GM23338 (cell line): Measurements from ENCODE around the gene P2RY8. TPM values are rescaled to one million over a fixed set of nuclear protein-coding genes. Genes with fewer than 3 reads are reported as not detected.

Source experiments
- ATAC-seq: fragments of 200-7000 bp; cut with Tn5 transposase; 3 replicates; pipeline ENCODE4 v1.9.1; 2020
- DNase-seq: peaks from one replicate; pipeline ENCODE4 v3.0.0-alpha.2; 2015; ENCODE audit warnings: low spot score
- H2AFZ ChIP-seq: fragments of 200-600 bp; sonication (generic); 2 replicates; pipeline ENCODE4 v1.8.0; 2016; ENCODE audit warnings: antibody characterized with exemption, mild to moderate bottlenecking, moderate library complexity
- H3F3A ChIP-seq: fragments of 200-600 bp; sonication (generic); replicated peaks from 2 replicates; pipeline ENCODE4 v1.8.0; 2017; ENCODE audit warnings: antibody characterized with exemption, mixed run types, low read depth
- H3K27ac ChIP-seq: fragments of 200-600 bp; sonication (generic); 2 replicates; pipeline ENCODE4 v1.6.1; 2016; ENCODE audit warnings: low read depth
- H3K27me3 ChIP-seq: fragments of 200-600 bp; sonication (generic); 2 replicates; pipeline ENCODE4 v1.8.0; 2016; ENCODE audit warnings: mild to moderate bottlenecking, mixed run types, moderate library complexity; ENCODE audit not compliant: insufficient read depth
- H3K36me3 ChIP-seq: fragments of 200-600 bp; sonication (generic); 2 replicates; pipeline ENCODE4 v1.8.0; 2016; ENCODE audit warnings: mild to moderate bottlenecking; ENCODE audit not compliant: insufficient read depth
- H3K4me1 ChIP-seq: fragments of 200-600 bp; sonication (generic); 2 replicates; pipeline ENCODE4 v1.8.0; 2016; ENCODE audit warnings: mild to moderate bottlenecking, moderate library complexity; ENCODE audit not compliant: insufficient read depth
- H3K4me2 ChIP-seq: fragments of 200-600 bp; sonication (generic); 2 replicates; pipeline ENCODE4 v1.7.1; 2017; ENCODE audit warnings: mixed run types
- H3K4me3 ChIP-seq: fragments of 200-600 bp; sonication (generic); 2 replicates; pipeline ENCODE4 v1.6.1; 2016; ENCODE audit warnings: mixed run types
- H3K79me2 ChIP-seq: fragments of 200-600 bp; sonication (generic); replicated peaks from 2 replicates; pipeline ENCODE4 v1.8.0; 2017; ENCODE audit warnings: mild to moderate bottlenecking; ENCODE audit not compliant: insufficient read depth
- H3K9me2 ChIP-seq: fragments of 200-600 bp; sonication (generic); 2 replicates; pipeline ENCODE4 v1.8.0; 2017; ENCODE audit not compliant: insufficient read depth
- H4K20me1 ChIP-seq: fragments of 200-600 bp; sonication (generic); replicated peaks from 2 replicates; pipeline ENCODE4 v1.8.0; 2017; ENCODE audit warnings: mild to moderate bottlenecking; ENCODE audit not compliant: insufficient read depth
- H3K27ac Mint-ChIP-seq: 2 replicates; pipeline ENCODE4 v1.8.0; 2020; ENCODE audit warnings: inconsistent platforms, mild to moderate bottlenecking, moderate library complexity, mixed read lengths
- H3K27me3 Mint-ChIP-seq: 3 replicates; pipeline ENCODE4 v1.8.0; 2022; ENCODE audit warnings: low read depth, mild to moderate bottlenecking, moderate library complexity, mixed read lengths, inconsistent platforms; ENCODE audit not compliant: insufficient read depth, poor library complexity
- H3K36me3 Mint-ChIP-seq: 3 replicates; pipeline ENCODE4 v1.8.0; 2021; ENCODE audit warnings: low read depth, mild to moderate bottlenecking, inconsistent platforms, moderate library complexity, mixed read lengths
- H3K4me1 Mint-ChIP-seq: 3 replicates; pipeline ENCODE4 v1.8.0; 2020; ENCODE audit warnings: mild to moderate bottlenecking, inconsistent platforms, mixed read lengths
- H3K4me3 Mint-ChIP-seq: 3 replicates; pipeline ENCODE4 v1.8.0; 2021; ENCODE audit warnings: moderate library complexity, mild to moderate bottlenecking, inconsistent platforms, mixed read lengths
- H3K9me3 Mint-ChIP-seq: 3 replicates; pipeline ENCODE4 v1.8.0; 2020; ENCODE audit warnings: moderate library complexity, mild to moderate bottlenecking, inconsistent platforms, mixed read lengths
- CREB1 ChIP-seq: fragments of 250-450 bp; sonication (Bioruptor Pico); IDR thresholded peaks from 2 replicates; pipeline ENCODE4 v1.5.0; 2020; ENCODE audit warnings: low read depth, mild to moderate bottlenecking, moderate library complexity
- EZH2 ChIP-seq: fragments of 200-600 bp; sonication (generic); IDR thresholded peaks from one replicate; pipeline ENCODE4 v1.8.0; 2017; ENCODE audit warnings: antibody characterized with exemption, mild to moderate bottlenecking, low read depth; ENCODE audit not compliant: unreplicated experiment
- EZH2phosphoT487 ChIP-seq: fragments of 200-600 bp; sonication (generic); IDR thresholded peaks from one replicate; pipeline ENCODE4 v1.8.1; 2018; ENCODE audit warnings: antibody characterized with exemption; ENCODE audit not compliant: unreplicated experiment
- JUNB ChIP-seq: IDR thresholded peaks from one replicate; pipeline ENCODE4 v1.6.1; 2016; ENCODE audit warnings: antibody characterized with exemption; ENCODE audit not compliant: unreplicated experiment
- NANOG ChIP-seq: IDR thresholded peaks from 2 replicates; pipeline ENCODE4 v1.6.1; 2016; ENCODE audit warnings: antibody characterized with exemption, borderline replicate concordance
- POLR2AphosphoS5 ChIP-seq: IDR thresholded peaks from 2 replicates; pipeline ENCODE4 v1.6.1; 2016; ENCODE audit warnings: antibody characterized with exemption, low read depth
- STAT1 ChIP-seq: IDR thresholded peaks from one replicate; pipeline ENCODE4 v1.6.1; 2016; ENCODE audit warnings: antibody characterized with exemption; ENCODE audit not compliant: unreplicated experiment
- ZNF114 ChIP-seq: fragments of 250-450 bp; sonication (Bioruptor Pico); IDR thresholded peaks from 2 replicates; pipeline ENCODE4 v1.5.0; 2020; ENCODE audit warnings: mild to moderate bottlenecking, moderate library complexity
- ZNF331 ChIP-seq: fragments of 250-450 bp; sonication (Bioruptor Pico); IDR thresholded peaks from 2 replicates; pipeline ENCODE4 v1.5.0; 2020; ENCODE audit warnings: low read depth, mild to moderate bottlenecking, moderate library complexity
- polyA plus RNA-seq: library from polyadenylated mRNA; unstranded; fragments of >200 nt; fragmentation: Nextera tagmentation; extraction: Ambion mirVana; gene quantifications from 2 replicates; pipeline ENCODE4 v1.2.1, GENCODE V29; 2016
- total RNA-seq: library from RNA; depleted of rRNA; stranded (reverse); fragments of >200 nt; shearing (Covaris generic); gene quantifications from 2 replicates; pipeline ENCODE4 v1.2.3, GENCODE V29; 2014
- TF ChIP-seq, protein P1 (sequence below): IDR thresholded peaks from one replicate; pipeline ENCODE4 v1.6.1; 2018; ENCODE audit warnings: antibody characterized with exemption; ENCODE audit not compliant: unreplicated experiment
- TF ChIP-seq, protein P2 (sequence below), 2 experiments: fragments of 200-600 bp in 1 of 2; sonication (generic) in 1 of 2; conservative IDR thresholded peaks; 2 replicates each; pipeline versions ENCODE4 v1.5.1 to v1.6.1; 2016 to 2017; ENCODE audit warnings: antibody characterized with exemption in 2 of 2, low read depth in 2 of 2, mild to moderate bottlenecking in 2 of 2, moderate library complexity in 1 of 2
- TF ChIP-seq, protein P3 (sequence below): fragments of 250-450 bp; sonication (Bioruptor Pico); IDR thresholded peaks from 2 replicates; pipeline ENCODE4 v1.5.0; 2020; ENCODE audit warnings: mild to moderate bottlenecking, moderate library complexity
- TF ChIP-seq, protein P4 (sequence below): IDR thresholded peaks from 2 replicates; pipeline ENCODE4 v1.6.1; 2016; ENCODE audit warnings: antibody characterized with exemption

Gene P2RY8
- total and polyA plus RNA-seq, 2 experiments from 2014 or later = 0.24 TPM; not detected in 1

DNA sequence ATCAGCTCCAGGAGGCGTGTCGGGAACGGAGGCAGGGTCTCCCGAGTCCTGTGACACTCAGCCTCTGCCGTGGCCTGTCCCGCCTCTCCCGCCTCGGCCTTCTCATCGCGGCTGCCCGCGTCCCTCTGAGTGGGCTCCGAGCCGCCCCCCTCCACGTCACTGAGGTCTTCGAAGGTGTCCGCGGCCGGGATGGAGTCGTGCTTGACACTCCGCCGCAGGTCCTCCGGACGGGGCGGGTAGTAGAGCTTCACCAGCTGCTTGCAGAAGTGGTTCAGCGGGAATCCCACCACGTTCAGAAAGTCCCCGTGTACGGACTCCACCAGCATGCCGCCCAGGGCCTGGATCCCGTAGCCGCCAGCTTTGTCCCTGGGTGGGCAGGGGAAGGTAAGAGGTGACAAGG lies 109.2 kb downstream of the P2RY8 start:
- Histone ChIP-seq H2AFZ (no peak overlapping the region), H3K27ac (no peak overlapping the region), H3K36me3 (peaks cover 26% of the 10 kb centered on the region), H3K27me3 (no peaks in the 10 kb centered on the region), H3K4me1 (no peaks in the 10 kb centered on the region), H3K9me2 (no peaks in the 10 kb centered on the region), H3K79me2 (no peaks in the 10 kb centered on the region), H4K20me1 (peaks cover 8% of the 10 kb centered on the region; the same call in 1 of the 2 replicates), H3K4me2 (no peak overlapping the region), H3F3A (no peaks in the 10 kb centered on the region), H3K4me3 (no peak overlapping the region)
- ATAC-seq (no peak), DNase-seq (no peak)
- Mint-ChIP-seq H3K4me1 (no peaks in the 10 kb centered on the region), H3K27ac (no peak overlapping the region), H3K36me3 (peaks cover 71% of the 10 kb centered on the region), H3K27me3 (peaks cover 3% of the 10 kb centered on the region), H3K4me3 (no peak overlapping the region), H3K9me3 (peaks cover 49% of the 10 kb centered on the region)
- TF ChIP-seq NANOG (no peak), EZH2phosphoT487 (no peak), ZNF114 (CRISPR knock-in tag) (no peak), STAT1 (no peak), CREB1 (CRISPR knock-in tag) (no peak), EZH2 (no peak), JUNB (no peak), ZNF331 (CRISPR knock-in tag) (no peak), POLR2AphosphoS5 (no peak)
- TF ChIP-seq, protein P1, sequence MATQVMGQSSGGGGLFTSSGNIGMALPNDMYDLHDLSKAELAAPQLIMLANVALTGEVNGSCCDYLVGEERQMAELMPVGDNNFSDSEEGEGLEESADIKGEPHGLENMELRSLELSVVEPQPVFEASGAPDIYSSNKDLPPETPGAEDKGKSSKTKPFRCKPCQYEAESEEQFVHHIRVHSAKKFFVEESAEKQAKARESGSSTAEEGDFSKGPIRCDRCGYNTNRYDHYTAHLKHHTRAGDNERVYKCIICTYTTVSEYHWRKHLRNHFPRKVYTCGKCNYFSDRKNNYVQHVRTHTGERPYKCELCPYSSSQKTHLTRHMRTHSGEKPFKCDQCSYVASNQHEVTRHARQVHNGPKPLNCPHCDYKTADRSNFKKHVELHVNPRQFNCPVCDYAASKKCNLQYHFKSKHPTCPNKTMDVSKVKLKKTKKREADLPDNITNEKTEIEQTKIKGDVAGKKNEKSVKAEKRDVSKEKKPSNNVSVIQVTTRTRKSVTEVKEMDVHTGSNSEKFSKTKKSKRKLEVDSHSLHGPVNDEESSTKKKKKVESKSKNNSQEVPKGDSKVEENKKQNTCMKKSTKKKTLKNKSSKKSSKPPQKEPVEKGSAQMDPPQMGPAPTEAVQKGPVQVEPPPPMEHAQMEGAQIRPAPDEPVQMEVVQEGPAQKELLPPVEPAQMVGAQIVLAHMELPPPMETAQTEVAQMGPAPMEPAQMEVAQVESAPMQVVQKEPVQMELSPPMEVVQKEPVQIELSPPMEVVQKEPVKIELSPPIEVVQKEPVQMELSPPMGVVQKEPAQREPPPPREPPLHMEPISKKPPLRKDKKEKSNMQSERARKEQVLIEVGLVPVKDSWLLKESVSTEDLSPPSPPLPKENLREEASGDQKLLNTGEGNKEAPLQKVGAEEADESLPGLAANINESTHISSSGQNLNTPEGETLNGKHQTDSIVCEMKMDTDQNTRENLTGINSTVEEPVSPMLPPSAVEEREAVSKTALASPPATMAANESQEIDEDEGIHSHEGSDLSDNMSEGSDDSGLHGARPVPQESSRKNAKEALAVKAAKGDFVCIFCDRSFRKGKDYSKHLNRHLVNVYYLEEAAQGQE = no peak
- TF ChIP-seq, protein P2, sequence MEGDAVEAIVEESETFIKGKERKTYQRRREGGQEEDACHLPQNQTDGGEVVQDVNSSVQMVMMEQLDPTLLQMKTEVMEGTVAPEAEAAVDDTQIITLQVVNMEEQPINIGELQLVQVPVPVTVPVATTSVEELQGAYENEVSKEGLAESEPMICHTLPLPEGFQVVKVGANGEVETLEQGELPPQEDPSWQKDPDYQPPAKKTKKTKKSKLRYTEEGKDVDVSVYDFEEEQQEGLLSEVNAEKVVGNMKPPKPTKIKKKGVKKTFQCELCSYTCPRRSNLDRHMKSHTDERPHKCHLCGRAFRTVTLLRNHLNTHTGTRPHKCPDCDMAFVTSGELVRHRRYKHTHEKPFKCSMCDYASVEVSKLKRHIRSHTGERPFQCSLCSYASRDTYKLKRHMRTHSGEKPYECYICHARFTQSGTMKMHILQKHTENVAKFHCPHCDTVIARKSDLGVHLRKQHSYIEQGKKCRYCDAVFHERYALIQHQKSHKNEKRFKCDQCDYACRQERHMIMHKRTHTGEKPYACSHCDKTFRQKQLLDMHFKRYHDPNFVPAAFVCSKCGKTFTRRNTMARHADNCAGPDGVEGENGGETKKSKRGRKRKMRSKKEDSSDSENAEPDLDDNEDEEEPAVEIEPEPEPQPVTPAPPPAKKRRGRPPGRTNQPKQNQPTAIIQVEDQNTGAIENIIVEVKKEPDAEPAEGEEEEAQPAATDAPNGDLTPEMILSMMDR (conservative IDR thresholded peaks at IDR 0.05; ENCODE audit: low read depth in 2 of 2) = no peak
- TF ChIP-seq, protein P3, sequence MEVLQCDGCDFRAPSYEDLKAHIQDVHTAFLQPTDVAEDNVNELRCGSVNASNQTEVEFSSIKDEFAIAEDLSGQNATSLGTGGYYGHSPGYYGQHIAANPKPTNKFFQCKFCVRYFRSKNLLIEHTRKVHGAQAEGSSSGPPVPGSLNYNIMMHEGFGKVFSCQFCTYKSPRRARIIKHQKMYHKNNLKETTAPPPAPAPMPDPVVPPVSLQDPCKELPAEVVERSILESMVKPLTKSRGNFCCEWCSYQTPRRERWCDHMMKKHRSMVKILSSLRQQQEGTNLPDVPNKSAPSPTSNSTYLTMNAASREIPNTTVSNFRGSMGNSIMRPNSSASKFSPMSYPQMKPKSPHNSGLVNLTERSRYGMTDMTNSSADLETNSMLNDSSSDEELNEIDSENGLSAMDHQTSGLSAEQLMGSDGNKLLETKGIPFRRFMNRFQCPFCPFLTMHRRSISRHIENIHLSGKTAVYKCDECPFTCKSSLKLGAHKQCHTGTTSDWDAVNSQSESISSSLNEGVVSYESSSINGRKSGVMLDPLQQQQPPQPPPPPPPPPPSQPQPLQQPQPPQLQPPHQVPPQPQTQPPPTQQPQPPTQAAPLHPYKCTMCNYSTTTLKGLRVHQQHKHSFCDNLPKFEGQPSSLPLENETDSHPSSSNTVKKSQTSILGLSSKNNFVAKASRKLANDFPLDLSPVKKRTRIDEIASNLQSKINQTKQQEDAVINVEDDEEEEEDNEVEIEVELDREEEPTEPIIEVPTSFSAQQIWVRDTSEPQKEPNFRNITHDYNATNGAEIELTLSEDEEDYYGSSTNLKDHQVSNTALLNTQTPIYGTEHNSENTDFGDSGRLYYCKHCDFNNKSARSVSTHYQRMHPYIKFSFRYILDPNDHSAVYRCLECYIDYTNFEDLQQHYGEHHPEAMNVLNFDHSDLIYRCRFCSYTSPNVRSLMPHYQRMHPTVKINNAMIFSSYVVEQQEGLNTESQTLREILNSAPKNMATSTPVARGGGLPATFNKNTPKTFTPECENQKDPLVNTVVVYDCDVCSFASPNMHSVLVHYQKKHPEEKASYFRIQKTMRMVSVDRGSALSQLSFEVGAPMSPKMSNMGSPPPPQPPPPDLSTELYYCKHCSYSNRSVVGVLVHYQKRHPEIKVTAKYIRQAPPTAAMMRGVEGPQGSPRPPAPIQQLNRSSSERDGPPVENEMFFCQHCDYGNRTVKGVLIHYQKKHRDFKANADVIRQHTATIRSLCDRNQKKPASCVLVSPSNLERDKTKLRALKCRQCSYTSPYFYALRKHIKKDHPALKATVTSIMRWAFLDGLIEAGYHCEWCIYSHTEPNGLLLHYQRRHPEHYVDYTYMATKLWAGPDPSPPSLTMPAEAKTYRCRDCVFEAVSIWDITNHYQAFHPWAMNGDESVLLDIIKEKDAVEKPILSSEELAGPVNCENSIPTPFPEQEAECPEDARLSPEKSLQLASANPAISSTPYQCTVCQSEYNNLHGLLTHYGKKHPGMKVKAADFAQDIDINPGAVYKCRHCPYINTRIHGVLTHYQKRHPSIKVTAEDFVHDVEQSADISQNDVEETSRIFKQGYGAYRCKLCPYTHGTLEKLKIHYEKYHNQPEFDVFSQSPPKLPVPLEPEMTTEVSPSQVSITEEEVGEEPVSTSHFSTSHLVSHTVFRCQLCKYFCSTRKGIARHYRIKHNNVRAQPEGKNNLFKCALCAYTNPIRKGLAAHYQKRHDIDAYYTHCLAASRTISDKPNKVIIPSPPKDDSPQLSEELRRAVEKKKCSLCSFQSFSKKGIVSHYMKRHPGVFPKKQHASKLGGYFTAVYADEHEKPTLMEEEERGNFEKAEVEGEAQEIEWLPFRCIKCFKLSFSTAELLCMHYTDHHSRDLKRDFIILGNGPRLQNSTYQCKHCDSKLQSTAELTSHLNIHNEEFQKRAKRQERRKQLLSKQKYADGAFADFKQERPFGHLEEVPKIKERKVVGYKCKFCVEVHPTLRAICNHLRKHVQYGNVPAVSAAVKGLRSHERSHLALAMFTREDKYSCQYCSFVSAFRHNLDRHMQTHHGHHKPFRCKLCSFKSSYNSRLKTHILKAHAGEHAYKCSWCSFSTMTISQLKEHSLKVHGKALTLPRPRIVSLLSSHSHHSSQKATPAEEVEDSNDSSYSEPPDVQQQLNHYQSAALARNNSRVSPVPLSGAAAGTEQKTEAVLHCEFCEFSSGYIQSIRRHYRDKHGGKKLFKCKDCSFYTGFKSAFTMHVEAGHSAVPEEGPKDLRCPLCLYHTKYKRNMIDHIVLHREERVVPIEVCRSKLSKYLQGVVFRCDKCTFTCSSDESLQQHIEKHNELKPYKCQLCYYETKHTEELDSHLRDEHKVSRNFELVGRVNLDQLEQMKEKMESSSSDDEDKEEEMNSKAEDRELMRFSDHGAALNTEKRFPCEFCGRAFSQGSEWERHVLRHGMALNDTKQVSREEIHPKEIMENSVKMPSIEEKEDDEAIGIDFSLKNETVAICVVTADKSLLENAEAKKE (CRISPR knock-in tag) = no peak
- TF ChIP-seq, protein P4, sequence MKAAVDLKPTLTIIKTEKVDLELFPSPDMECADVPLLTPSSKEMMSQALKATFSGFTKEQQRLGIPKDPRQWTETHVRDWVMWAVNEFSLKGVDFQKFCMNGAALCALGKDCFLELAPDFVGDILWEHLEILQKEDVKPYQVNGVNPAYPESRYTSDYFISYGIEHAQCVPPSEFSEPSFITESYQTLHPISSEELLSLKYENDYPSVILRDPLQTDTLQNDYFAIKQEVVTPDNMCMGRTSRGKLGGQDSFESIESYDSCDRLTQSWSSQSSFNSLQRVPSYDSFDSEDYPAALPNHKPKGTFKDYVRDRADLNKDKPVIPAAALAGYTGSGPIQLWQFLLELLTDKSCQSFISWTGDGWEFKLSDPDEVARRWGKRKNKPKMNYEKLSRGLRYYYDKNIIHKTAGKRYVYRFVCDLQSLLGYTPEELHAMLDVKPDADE = no peak
